ENCODE data around the gene BLOC1S3.

BLOC1S3 gene, protein sequence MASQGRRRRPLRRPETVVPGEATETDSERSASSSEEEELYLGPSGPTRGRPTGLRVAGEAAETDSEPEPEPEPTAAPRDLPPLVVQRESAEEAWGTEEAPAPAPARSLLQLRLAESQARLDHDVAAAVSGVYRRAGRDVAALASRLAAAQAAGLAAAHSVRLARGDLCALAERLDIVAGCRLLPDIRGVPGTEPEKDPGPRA

DNA sequence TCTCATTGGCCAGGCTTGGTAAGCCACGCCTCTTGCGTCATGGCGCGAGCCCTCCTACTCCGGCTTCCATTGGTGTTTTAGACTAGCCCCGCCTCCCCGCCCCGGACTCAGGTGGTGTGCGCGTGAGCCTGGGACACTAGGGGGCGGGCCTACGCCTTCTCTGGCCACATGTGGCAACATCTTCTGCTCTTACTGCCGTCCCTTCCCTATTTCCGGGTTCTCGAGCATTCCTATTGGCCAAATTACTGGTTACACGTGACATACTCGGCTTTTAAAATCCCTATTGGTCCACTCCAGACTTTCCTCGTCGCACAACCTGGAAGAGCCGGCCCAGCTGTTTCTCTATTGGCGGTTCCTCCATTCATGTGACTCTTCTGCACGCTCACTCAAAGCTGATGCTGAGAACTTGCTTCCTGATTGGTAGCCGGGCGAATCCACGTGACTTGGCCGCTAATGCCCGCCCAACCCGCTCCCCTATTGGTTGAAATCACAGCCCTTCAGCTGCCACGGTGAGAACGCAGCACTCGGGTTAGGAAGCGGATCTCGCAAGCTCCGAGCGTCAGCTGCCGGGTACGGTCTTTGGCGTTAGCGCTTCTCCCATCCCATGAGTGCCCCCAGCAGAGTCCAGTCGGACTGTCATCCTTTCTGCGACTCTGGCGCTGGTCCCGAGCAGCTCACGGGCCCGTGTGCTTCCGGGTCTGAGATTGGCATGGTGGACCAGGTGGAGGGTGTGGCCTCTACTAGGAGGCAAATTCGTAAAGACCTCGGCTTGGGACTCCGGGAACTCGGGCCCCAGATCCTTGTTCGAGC is at the start of gene BLOC1S3:
TSS of gene BLOC1S3 (plus strand) at position 523 of the 810 bp plus-strand sequence. CDS start 513 bp downstream, outside the sequence.
- peak; percentile 99 for DNase-seq

DNA sequence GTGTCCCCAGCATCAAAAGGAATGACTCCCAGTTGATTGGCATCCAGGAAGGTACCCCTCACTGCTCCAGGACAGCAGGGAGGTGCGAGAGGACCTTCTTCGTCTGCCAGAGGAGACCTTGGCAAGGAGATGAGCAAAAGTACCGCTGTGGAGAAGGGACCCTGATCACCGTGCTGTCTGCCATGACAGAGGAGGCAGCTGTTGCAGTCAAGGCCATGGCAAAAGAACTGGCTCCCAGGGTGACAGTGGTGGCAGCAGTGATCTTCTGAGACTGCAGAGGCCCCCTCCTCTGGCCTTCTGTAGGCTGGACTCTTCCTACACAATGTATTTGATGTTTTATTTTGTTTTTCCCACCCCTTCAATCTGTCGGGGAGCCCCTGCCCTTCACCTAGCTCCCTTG is 49.8 kb upstream of the BLOC1S3 start:
- DNase-seq: no peak

DNA sequence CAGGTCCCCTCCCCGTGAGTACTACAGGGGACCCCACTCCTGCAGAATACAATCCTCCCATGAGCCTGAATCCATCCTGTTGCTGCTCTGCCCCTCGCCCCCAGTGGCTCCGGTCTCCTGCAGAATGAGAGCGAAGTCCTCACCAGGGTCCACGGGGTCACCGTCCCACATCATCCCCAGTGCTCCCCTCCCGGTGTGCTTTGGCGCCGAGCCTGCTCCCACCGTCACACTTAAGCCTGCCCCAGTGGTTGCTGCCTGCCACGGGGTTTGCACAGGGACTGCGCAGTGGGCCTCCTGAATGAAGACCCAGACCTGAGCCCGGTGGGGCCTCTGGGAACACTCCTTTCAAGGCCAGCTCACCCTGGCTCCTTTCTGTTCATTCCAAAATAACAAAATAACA is 48.3 kb upstream of the BLOC1S3 start:
- no peak for DNase-seq

DNA sequence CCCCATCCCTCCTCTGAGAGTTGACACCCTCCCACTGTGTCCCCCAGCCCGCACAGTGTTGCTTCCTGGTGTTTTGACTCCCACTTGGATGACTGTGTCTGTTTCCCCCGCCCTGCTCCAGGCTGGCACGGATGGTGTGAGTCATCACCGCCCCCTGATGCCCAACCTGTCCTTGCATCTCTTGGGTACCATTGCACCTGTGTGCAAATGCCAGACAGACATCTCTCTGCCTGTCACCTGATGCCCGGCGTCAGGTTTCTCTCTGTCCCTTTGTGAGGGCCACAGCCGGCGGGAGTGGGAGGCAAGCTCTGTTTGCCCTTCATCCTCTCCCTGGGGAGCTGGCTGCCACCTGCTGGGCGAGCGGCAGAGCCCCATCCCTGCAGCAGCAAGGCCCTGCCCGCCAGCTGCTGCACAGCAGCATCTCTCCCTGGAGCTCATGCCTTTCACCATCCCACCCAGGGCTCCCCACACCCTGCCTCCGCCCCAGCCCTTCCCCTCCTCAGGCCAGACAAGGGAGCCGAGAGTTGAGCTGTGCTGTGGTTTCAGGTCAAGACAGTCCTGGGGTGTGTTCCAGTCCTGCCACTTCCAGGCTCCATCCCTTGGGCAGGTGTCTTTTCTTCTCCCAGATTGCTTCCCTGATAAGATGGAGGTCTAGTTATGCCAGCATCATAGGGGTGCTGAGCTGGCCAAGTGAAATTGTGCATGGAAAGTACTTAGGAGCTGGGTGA is 47.5 kb upstream of the BLOC1S3 start:
- DNase-seq: no peak

DNA sequence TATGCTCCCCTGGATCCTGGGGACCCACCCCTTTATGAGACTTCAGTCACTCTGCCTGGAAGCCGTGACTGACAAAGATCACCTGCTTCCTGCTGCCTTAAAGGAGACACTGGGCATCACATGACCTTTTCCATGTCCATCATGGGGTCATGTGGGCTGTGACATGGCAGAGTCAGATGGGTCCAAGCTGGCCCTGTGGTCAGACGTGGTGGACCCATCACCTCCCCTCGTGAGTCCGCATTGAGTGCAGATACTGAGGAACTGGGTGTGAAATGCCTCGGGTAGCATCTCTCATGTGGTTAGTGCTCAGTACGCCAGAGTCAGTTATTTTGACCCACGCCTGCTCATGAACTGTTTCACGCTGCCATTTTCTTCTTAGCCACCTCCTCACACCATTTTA is 44.9 kb upstream of the BLOC1S3 start:
- DNase-seq: no peak

DNA sequence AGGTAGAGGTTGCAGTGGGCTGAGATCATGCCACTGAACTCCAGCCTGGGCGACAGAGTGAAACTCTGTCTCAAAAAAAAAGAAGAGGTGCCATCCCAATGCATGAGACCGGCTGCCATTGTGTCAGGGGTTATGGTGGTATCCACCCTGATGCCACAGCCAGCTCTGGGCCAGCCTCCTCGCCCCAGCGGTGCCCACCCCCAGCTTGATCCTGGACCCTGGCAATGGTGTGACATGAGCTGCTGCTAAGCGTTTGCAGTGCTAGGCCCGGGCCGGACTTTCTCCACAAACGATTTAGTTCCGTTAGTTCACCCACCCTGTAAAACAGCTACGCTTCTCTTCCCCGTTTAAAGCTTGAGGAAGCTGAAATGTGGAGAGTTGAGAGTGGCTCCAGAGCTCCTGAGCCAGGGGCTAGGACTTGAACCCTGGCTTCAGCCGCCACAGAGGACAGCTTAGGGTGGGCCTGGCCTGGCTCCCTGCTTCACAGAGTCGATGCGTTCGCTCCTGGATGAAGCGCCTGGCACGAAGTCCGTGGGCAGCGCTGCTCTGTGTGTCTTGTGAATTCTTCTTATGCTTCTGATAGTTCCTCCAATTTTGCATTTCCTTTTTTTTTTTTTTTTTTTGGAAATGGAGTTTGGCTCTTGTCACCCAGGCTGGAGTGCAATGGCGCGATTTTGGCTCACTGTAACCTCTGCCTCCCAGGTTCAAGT is 43.3 kb upstream of the BLOC1S3 start:
- DNase-seq: no peak

DNA sequence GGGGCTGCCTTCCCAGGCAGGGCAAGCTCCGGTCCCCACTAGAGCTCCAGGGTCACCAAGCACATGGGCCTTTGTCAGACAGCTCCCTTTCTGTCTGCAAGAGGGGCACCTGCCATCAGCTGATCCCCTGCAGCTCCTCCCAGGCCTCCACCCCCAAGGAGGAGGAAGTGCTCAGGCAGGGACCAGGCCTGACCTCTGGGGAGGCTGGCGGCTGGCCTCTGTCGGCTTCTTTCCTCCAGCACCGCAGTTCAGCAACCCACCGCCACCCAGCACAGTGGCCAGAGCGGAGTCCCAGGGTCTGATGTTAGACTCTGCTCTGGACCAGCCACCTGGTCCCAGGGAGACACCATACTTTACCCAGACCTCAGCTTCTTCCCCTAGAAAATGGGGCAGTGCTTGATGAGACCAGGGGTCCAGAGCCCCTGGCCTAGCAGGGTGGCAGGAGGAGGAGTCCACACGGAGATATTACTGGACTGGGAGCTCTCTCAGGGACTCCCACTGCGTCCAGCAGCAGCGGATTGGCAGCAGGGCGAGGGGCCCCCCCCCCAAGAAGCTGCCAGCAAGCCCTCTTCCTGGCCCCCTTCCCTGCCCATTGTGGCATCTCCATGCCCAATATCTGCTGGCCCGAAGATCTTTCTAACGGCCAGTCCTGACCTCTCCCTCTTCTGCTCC is 41.9 kb upstream of the BLOC1S3 start:
- DNase-seq: no peak

DNA sequence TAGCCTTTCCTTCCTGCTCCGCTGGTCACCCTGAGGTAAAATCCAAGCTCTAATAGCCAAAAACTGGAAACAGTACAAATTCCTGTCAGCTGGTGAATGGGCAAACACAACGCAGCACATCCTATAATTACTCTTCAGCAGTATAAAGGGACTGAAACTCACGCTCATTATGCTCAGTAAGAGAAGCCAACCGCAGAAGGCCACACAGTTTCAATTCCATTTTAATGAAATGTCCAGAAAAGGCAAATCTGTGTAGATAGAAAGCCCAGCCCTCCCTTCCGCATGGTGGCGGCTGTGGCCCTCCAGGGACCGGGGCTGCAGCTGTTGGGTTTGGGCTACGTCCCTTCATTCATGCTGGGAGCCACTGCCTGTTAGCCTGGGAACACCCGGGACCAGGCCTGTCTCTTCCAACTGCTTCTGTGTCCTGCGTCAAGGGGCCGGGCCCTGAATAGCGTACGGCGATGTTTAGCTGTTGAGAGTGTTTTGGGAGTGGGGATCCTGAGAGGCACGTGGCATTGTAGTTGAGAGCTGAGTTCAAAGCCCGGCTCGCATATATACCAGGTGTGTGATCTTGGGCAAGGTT is 41.3 kb upstream of the BLOC1S3 start:
- peak; percentile 59 for DNase-seq

DNA sequence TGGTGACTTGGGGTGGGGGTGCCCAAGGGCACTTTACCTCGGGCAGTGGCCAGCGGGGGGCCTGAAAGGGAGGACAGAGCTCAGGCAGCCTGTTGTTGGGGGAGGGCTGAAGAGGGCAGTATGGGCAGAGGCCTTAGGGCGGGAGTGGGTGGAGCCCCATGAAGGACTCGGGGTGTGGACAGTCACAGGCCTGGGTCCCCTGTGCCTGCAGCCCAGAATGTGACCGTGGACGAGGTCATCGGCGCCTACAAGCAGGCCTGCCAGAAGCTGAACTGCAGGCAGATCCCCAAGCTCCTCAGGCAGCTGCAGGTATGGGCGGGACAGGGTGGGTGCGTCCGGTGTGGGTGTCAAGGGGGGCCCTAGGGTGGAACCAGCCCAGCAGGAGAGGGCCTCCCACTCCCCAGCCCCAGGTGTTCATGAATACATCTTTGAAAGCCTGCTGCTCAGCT is 40.3 kb upstream of the BLOC1S3 start:
- no peak for DNase-seq

DNA sequence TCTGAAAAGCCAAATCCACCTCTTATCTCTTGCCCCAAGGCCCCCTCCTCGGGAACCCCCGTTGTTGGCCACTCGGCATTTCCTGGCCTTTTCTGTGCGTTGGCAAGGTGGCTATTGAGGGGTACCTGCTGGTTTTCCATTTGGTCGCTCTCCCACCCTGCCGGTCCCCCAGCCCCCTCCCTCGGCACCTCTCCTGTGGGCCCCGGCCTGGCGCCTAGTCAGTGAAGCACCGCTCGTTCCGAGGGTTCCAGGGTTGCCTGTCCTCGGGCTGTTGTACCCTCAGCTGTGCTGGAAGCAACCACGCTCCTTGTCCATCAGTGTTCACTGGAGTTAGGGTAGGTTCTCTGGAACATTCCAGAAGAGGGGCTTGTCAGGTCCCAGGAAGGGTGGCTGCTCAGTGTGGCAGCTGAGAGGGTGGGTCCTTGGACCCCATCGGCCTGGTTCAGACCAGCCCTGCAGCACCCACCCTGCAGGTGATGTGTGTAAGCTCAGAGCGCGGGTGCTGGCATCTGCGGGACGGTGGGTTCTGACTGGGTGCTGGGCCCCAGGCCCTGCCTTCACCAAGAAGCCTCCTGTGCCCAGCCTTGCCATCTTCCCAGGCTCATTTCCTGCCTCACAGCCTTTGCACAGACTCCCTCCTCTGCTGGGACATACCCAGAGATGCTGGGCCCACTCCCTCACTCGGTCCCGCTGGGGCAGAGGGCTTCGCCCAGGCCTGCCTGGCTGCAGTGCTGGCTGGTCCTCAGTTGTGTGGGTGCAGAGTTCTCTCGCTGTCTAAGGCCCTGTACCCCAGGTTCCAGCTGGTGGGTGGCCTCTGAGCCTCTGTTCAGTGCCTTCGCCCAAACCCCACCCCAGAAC is 39.1 kb upstream of the BLOC1S3 start:
- no peak for DNase-seq

DNA sequence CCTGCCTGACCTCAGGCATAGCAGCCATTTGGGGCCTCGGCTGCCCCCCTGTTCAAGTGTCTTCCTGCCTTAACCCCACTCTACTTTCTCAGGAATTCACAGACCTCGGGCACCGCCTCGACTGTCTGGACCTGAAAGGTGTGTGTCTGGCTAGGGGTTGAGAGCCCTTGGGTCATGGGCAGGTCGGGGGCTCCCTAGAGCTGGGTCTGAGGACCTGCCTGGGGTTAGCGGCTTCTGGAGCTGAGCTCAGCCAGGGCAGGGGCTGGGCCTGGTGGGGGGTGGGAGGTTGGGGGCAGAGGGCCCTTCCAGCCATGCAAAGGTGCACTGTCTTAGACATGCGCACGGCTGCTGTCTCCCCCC is 38.5 kb upstream of the BLOC1S3 start:
- DNase-seq: no peak

DNA sequence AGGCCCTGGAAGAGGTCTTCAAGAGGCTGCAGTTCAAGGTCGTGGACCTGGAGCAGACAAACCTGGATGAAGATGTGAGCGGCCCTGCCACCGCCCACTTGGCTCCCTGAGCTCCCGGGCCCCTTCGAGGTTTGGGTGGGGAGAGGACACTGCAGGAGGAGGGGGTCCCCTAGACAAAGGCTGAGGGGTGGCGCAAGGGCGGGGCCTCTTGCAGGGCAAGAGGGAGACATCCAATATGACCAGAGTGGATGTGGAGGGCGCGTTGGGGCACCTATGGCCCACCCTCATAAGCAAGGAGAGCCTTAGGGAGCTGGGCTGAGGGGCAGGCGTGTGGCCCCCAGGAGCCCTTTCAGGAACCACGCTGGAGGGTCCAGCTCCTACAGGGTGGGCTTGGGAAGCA is 38.1 kb upstream of the BLOC1S3 start:
- DNase-seq: no peak

DNA sequence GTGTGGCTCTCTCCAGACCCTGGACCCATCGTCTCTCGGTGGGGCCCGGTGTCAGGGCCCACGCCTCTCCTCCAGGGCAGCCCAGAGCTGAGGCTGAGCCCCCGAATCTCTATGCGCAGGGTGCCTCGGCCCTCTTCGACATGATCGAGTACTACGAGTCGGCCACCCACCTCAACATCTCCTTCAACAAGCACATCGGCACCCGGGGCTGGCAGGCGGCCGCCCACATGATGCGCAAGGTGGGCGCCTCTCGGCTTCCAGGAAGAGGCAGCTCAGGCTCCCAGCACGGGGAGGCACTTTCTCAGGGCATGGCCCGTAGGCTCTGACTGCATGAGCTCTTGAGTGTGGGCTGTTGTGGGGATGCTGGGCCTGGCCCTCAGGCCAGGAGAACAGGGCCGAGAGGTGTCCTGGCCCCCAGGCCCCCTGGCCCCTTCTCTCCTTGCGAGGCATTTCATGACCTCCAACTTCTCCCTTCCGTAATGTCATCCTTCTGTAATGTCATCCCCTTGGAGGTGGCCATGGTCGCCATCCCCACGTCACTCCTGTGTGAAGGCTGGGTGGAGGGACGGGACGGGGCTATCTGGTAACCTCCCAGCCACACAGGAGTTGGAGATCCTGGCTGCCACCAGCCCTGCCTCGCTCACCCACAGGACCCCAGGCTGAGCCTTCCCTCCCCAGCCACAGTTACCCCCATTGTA is 37.2 kb upstream of the BLOC1S3 start:
- no peak for DNase-seq

DNA sequence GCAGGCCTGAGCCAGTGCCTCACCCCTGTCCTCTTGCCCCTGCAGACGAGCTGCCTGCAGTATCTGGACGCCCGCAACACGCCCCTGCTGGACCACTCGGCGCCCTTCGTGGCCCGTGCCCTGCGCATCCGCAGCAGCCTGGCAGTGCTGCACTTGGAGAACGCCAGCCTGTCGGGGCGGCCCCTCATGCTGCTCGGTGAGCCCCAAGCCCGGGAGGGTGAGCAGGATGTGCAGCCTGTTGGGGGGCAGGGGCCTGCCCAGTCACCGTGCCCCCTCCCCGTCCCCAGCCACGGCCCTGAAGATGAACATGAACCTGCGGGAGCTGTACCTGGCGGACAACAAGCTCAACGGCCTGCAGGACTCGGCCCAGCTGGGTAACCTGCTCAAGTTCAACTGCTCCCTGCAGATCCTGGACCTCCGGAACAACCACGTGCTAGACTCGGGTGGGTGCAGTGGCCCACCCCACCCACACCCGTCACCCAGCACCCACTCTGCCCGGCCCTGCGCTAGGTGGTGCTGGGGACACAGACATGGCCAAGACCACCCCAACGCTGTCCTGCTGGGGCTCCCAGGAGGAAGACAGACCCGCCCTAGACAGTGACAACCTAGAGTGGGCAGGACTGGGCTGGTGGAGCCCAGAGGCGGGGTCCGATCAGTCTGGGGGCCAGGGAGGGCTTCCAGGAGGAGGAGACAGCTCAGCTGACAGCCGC is 36.4 kb upstream of the BLOC1S3 start:
- DNase-seq: no peak

DNA sequence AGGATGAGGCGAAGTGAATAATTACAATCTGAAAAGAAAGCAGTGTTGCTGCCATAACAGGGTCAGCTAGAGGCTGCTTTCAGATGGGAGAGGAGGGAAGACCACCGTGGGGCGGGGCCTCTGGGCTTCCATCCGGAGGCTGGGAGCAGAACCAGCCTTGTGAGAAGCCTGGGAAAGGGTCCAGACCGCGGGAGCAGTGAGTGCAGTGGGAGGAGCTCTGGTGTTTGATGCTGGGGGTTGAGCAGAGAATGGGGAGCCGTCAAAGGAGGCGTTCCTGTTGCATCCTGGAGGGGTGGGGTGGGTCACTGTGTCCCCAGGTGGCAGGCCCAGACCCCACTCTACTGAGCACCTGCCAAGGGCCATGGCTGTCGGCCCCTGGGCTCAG is 35.9 kb upstream of the BLOC1S3 start:
- DNase-seq: no peak

DNA sequence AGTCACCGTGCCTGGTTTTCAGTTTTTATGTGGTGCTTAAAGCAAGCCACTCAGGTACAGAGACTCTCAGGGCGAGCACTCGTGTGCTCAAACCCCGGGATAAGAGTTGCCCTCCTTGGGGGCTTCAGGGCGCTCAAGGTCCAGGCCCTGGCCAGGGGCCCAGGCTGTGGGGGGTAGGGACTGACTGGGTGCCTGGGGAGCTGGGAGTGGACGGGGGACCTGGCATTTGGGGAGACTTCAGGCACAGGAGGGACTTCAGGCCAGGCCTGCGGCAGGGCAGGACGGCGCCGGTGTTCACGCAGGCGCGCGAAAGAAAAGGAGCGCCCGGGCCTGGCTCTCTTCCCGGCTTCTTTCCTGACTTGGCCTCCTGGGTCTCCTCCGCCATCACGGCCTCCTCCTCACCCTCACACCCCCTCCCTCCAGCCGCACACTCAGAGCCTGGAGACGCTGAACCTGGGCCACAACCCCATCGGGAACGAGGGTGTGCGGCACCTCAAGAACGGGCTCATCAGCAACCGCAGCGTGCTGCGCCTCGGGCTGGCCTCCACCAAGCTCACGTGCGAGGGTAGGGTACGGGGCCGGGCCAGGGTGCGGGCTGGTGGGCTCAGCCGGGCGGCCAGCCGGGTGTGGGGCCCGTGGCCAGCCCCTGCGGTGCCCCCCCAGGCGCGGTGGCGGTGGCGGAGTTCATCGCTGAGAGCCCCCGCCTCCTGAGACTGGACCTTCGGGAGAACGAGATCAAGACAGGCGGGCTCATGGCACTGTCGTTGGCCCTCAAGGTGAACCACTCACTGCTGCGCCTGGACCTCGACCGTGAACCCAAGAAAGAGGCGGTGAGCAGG is 33.9 kb upstream of the BLOC1S3 start:
- no peak for DNase-seq

DNA sequence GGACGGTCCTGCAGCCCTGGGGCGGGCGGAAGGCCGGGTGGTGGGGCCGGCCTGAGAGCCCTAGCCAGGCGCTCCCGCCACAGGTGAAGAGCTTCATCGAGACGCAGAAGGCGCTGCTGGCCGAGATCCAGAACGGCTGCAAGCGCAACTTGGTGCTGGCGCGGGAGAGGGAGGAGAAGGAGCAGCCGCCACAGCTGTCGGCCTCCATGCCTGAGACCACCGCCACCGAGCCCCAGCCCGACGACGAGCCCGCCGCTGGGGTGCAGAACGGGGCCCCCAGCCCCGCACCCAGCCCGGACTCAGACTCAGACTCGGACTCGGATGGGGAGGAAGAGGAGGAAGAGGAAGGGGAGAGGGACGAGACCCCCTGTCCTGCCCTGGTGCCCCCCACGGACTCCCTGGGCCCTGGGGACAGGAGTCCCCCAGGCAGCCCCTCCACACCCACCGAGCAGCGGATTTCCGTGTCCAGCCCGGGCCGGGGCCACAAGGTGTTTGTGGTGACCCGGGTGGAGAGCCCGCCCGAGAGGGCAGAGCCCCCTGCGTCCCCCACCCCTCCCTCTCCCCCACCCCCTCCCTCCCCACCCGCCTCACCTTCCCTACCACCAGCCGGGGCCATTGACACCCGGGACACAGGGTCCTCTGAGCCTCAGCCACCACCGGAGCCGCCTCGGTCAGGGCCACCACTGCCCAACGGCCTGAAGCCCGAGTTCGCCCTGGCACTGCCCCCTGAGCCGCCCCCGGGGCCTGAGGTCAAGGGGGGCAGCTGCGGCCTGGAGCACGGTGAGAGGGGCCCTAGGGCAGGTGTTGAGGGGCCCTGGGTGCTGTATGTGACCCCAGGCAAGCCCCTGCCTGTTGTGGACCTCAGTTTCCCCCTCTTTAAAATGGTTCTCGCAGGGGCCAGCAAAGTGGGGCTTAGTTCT is 33.1 kb upstream of the BLOC1S3 start:
- no peak for DNase-seq

DNA sequence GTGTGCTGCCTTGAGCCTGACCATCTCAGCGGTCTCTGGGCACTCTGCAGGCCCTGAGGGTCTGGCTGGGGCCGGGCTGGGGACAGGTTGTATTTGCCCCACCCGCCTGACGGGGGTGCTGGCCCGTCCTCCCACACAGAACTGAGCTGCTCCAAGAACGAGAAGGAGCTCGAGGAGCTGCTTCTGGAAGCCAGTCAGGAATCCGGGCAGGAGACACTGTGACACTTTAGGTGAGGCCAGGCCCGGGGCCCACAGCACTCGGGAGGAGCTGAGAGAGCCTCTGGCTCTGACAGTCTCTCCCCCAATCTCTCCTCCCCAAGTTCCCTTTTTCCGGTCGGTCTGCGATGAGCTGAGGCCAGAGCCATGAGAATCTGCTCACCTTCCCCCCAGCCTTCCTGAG is 32.3 kb upstream of the BLOC1S3 start:
- no peak for DNase-seq

Measured in retina (tissue), 1 donor.